GM12878 (cell line): ENCODE data around the gene LILRB4. TPM values are rescaled to one million over a fixed set of nuclear protein-coding genes. Genes with fewer than 3 reads are reported as not detected.
"Not testable (repeated sequence)": the region's sequence is repeated elsewhere in the genome, so short reads cannot be mapped to it uniquely, and the experiment has no call there.

ENCODE experiments used
- ATAC-seq: fragments of 200-7000 bp; cut with Tn5 transposase; 3 replicates; pipeline ENCODE4 v1.9.1; 2020; ENCODE audit warnings: mild to moderate bottlenecking, moderate library complexity
- BruUV-seq: library from RNA; stranded (reverse); fragments of 400-500 nt; replicated peaks from 2 replicates; lab custom pipeline; 2021; lab: Mats Ljungman, UMichigan
- CTCF ChIA-PET: fragments of 300-600 bp; sonication (Branson Sonifier 250); formaldehyde crosslinking; extraction: SDS; loops from one replicate; lab custom pipeline; 2021; ENCODE audit warnings: inconsistent platforms; lab: Yijun Ruan, JAX
- POLR2A ChIA-PET: fragments of 350-600 bp; formaldehyde crosslinking; extraction: SDS; loops from one replicate; lab custom pipeline; 2021; ENCODE audit warnings: inconsistent platforms; lab: Charles Lee
- RAD21 ChIA-PET: fragments of 300-600 bp; sonication (Branson Sonifier 250); formaldehyde crosslinking; loops from one replicate; lab custom pipeline; 2023; ENCODE audit warnings: antibody characterized with exemption; ENCODE audit not compliant: unreplicated experiment; lab: Charles Lee
- SMC1A ChIA-PET: fragments of 300-600 bp; sonication (Branson Sonifier 250); formaldehyde crosslinking; loops from one replicate; lab custom pipeline; 2023; ENCODE audit not compliant: unreplicated experiment, uncharacterized antibody; lab: Charles Lee
- DNase-seq: peaks from one replicate; pipeline ENCODE4 v3.0.0-alpha.2; 2011; ENCODE audit warnings: low read depth, low spot score
- FAIRE-seq: peaks from 3 replicates; lab custom pipeline; 2011; peaks lifted over from hg19 to GRCh38; lab: Jason Lieb, UNC
- H2AFZ ChIP-seq: 2 replicates; pipeline ENCODE4 v1.6.0; 2011; ENCODE audit warnings: low read depth, low read length, control low read depth; ENCODE audit not compliant: control insufficient read depth
- H3K27ac ChIP-seq: 2 replicates; pipeline ENCODE4 v1.5.1; 2011; ENCODE audit warnings: control low read depth; ENCODE audit not compliant: control insufficient read depth, insufficient read depth
- H3K27me3 ChIP-seq, 2 experiments: replicated peaks in 1 of 2; 2 replicates each; pipeline versions ENCODE4 v1.6.0 to v1.6.1; 2011; ENCODE audit warnings: low read length in 1 of 2; ENCODE audit not compliant: control insufficient read depth in 2 of 2, insufficient read depth in 2 of 2
- H3K36me3 ChIP-seq, 2 experiments: 2 replicates each; pipeline ENCODE4 v1.5.1; 2011; ENCODE audit warnings: low read length in 1 of 2; ENCODE audit not compliant: control insufficient read depth in 2 of 2, insufficient read depth in 2 of 2
- H3K4me1 ChIP-seq: 2 replicates; pipeline ENCODE4 v1.6.1; 2011; ENCODE audit warnings: mild to moderate bottlenecking, low read length, moderate library complexity, mixed read lengths; ENCODE audit not compliant: control insufficient read depth, insufficient read depth
- H3K4me2 ChIP-seq: 2 replicates; pipeline ENCODE4 v1.6.0; 2011; ENCODE audit warnings: control low read depth; ENCODE audit not compliant: control insufficient read depth, insufficient read depth
- H3K4me3 ChIP-seq: fragments of 200-600 bp; sonication (generic); 2 replicates; pipeline ENCODE4 v1.5.1; 2016
- H3K79me2 ChIP-seq: 2 replicates; pipeline ENCODE4 v1.6.0; 2011; ENCODE audit warnings: low read length; ENCODE audit not compliant: control insufficient read depth, insufficient read depth
- H3K9ac ChIP-seq: 2 replicates; pipeline ENCODE4 v1.8.0; 2011; ENCODE audit warnings: low read length, control low read depth, mixed read lengths; ENCODE audit not compliant: control insufficient read depth, insufficient read depth
- H3K9me3 ChIP-seq: replicated peaks from 3 replicates; pipeline ENCODE4 v1.5.1; 2011; ENCODE audit warnings: mild to moderate bottlenecking, low read length; ENCODE audit not compliant: control insufficient read depth, insufficient read depth
- H4K20me1 ChIP-seq: 2 replicates; pipeline ENCODE4 v1.6.0; 2011; ENCODE audit not compliant: control insufficient read depth, insufficient read depth
- BHLHE40 ChIP-seq, 2 experiments: fragments of 450-650 bp in 1 of 2; IDR thresholded peaks; 2 replicates each; pipeline ENCODE4 v1.6.1; 2011 to 2017; ENCODE audit warnings: low read depth in 2 of 2, borderline replicate concordance in 1 of 2, improper control_type of control experiment in 1 of 2, low read length in 1 of 2, mild to moderate bottlenecking in 1 of 2
- WGBS: methylation state at CpG from one replicate; pipeline ENCODE4 v1.1.6; 2016; ENCODE audit warnings: low lambda C conversion rate; ENCODE audit not compliant: insufficient replicate concordance, insufficient coverage; ENCODE audit errors: missing lambda C conversion rate; 5-methylcytosine and 5-hydroxymethylcytosine counted together
- in situ Hi-C: fragments of 300-500 bp; cut with MboI; formaldehyde crosslinking; loops from 9 replicates; pipeline ENCODE4 v1.14.3; 2018; ENCODE audit warnings: mixed read lengths
- intact Hi-C: fragments of 100-400 bp; cut with micrococcal nuclease; formaldehyde crosslinking; loops from one replicate; pipeline ENCODE4 v1.14.2; 2022; ENCODE audit not compliant: unreplicated experiment
- microRNA-seq: library from miRNA; unstranded; fragments of <30 nt; microRNA quantifications from one replicate; pipeline ENCODE4, GENCODE V29; 2018
- polyA plus RNA-seq, 11 experiments: library from polyadenylated mRNA; depleted of rRNA in 4 of 11; unstranded in 6 of 11; stranded (reverse) in 5 of 11; fragments of >200 nt; fragmentation: Nextera tagmentation in 4 of 11; fragmentation: Illumina TruSeq in 1 of 11; extraction: Ambion mirVana in 4 of 11; extraction: Trizol in 1 of 11; gene quantifications; 1 replicate in 1 of 11; 2 replicates in 10 of 11; pipeline versions ENCODE4 v1.2.1 to v1.2.3, GENCODE V29; 2011 to 2016; ENCODE audit warnings: inconsistent platforms in 2 of 11, missing spikeins in 2 of 11, low read depth in 1 of 11
- small RNA-seq: library from RNA; depleted of rRNA; stranded (forward); fragments of <200 nt; gene quantifications from one replicate; pipeline ENCODE3, GENCODE V24; 2014
- total RNA-seq, 4 experiments: library from RNA; depleted of rRNA in 3 of 4; stranded (reverse); fragments of >200 nt in 3 of 4; fragmentation: Illumina TruSeq in 1 of 4; extraction: Trizol in 1 of 4; gene quantifications; 2 replicates each; pipeline versions ENCODE4 v1.2.1 to v1.2.3, GENCODE V29; 2013 to 2021

The LILRB4 gene
- total and polyA plus RNA-seq, 10 of the 15 experiments (the other 5 are each of a cell fraction or from before 2014, with no cell fraction given), result 2.0 to 39.8 (median 16.0) TPM

DNA sequence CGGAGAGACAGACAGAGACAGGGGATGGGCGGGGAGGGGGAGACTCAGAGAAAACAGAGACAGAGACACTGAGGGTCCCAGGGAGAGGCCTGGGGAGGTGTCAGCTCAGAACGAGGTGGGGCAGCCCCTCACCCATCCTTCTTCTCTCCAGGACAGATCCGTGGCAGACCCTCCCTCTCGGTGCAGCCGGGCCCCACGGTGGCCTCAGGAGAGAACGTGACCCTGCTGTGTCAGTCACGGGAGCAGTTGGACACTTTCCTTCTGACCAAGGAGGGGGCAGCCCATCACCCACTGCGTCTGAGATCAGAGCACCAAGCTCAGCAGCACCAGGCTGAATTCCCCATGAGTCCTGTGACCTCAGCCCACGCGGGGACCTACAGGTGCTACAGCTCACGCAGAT, 47.2 kb downstream of the LILRB4 start:
- ATAC-seq, DNase-seq, FAIRE-seq, H3K4me3 ChIP-seq, H3K79me2 ChIP-seq, SMC1A ChIA-PET, H3K36me3 ChIP-seq, H3K9me3 ChIP-seq, BruUV-seq, POLR2A ChIA-PET, H3K4me1 ChIP-seq, CTCF ChIA-PET, H3K27ac ChIP-seq, in situ Hi-C loops, H3K4me2 ChIP-seq, H4K20me1 ChIP-seq, H3K27me3 ChIP-seq, H3K9ac ChIP-seq, intact Hi-C loops: not testable (repeated sequence)
- WGBS, result 24% methylated on average over 11 of the region's 13 CpGs
- peak overlapping the region; percentile 7; the same call in 1 of the 2 replicates for H2AFZ ChIP-seq
- TF ChIP-seq BHLHE40 (IDR thresholded peaks at IDR 0.05; ENCODE audit: borderline replicate concordance in 1 of 2, low read depth in 2 of 2, low read length in 1 of 2), result peak in 1 of 2 experiments; percentile 21; a peak in 1 of 4 replicates
- RAD21 ChIA-PET, result interaction anchor here (0.6 kb wide), 1 partner anchor 241 kb away, joined by 4 read pairs; no protein-coding TSS in a partner anchor

Small RNA genes lying within 50 kb of the gene (microRNA-seq; reads per million reads assigned to microRNA genes)
- gene MIR8061, result not detected

Small RNA genes lying within 50 kb of the gene (small RNA-seq; reads per million reads assigned to genes)
- gene AC245036.3 (not detected), gene AC245128.2 (not detected), gene MIR8061 (not detected)

Other genes starting within 250 kb of the LILRB4 start
Only the 7 nearest of the 17 such genes appear.
- gene LILRA2, start 89.2 kb upstream of the LILRB4 start, total RNA-seq (2014; rRNA removed), result 0.38 and 0.51 TPM in 2 replicates
- gene LILRA2, start 89.2 kb upstream of the LILRB4 start, total RNA-seq (2014; rRNA removed; fragmentation: Illumina TruSeq; extraction: Trizol), result 0.40 and 0.60 TPM in 2 replicates
- gene LILRA2, start 89.2 kb upstream of the LILRB4 start, total RNA-seq (2021), result 1.1 and 1.5 TPM in 2 replicates
- 0.10 and 0.20 TPM in 2 replicates for gene LILRA2, start 89.2 kb upstream of the LILRB4 start, polyA plus RNA-seq (2011; rRNA removed)
- 0.13 and 0.91 TPM in 2 replicates for gene LILRA2, start 89.2 kb upstream of the LILRB4 start, polyA plus RNA-seq (2014; fragmentation: Illumina TruSeq; extraction: Trizol)
- under 1 TPM; 0.16 to 0.24 TPM for gene LILRA2, start 89.2 kb upstream of the LILRB4 start, polyA plus RNA-seq (2014; fragmentation: Nextera tagmentation; extraction: Ambion mirVana)
- gene LILRA2, start 89.2 kb upstream of the LILRB4 start, polyA plus RNA-seq (2014; rRNA removed), result 1.1 and 1.8 TPM in 2 replicates
- gene LILRA2, start 89.2 kb upstream of the LILRB4 start, polyA plus RNA-seq (2016; fragmentation: Nextera tagmentation; extraction: Ambion mirVana), result under 1 TPM; 0.43 TPM
- gene LILRA1, start 69.4 kb upstream of the LILRB4 start, total RNA-seq (2014; rRNA removed), result not detected in 2 replicates
- gene LILRA1, start 69.4 kb upstream of the LILRB4 start, total RNA-seq (2014; rRNA removed; fragmentation: Illumina TruSeq; extraction: Trizol), result not detected in 2 replicates
- not detected in 2 replicates for gene LILRA1, start 69.4 kb upstream of the LILRB4 start, total RNA-seq (2021)
- gene LILRA1, start 69.4 kb upstream of the LILRB4 start, polyA plus RNA-seq (2011; rRNA removed), result not detected in 2 replicates
- gene LILRA1, start 69.4 kb upstream of the LILRB4 start, polyA plus RNA-seq (2014; fragmentation: Illumina TruSeq; extraction: Trizol), result 0.04 TPM in 1 of 2 replicates, not detected in the other
- gene LILRA1, start 69.4 kb upstream of the LILRB4 start, polyA plus RNA-seq (2014; fragmentation: Nextera tagmentation; extraction: Ambion mirVana), result not detected
- not detected in 2 replicates for gene LILRA1, start 69.4 kb upstream of the LILRB4 start, polyA plus RNA-seq (2014; rRNA removed)
- not detected for gene LILRA1, start 69.4 kb upstream of the LILRB4 start, polyA plus RNA-seq (2016; fragmentation: Nextera tagmentation; extraction: Ambion mirVana)
- gene LILRB1, start 32.5 kb upstream of the LILRB4 start, total RNA-seq (2014; rRNA removed), result 49.4 and 59.7 TPM in 2 replicates
- gene LILRB1, start 32.5 kb upstream of the LILRB4 start, total RNA-seq (2014; rRNA removed; fragmentation: Illumina TruSeq; extraction: Trizol), result 39.8 and 40.9 TPM in 2 replicates
- gene LILRB1, start 32.5 kb upstream of the LILRB4 start, total RNA-seq (2021), result 61.5 and 70.5 TPM in 2 replicates
- gene LILRB1, start 32.5 kb upstream of the LILRB4 start, polyA plus RNA-seq (2011; rRNA removed), result 36.2 and 66.8 TPM in 2 replicates
- gene LILRB1, start 32.5 kb upstream of the LILRB4 start, polyA plus RNA-seq (2014; fragmentation: Illumina TruSeq; extraction: Trizol), result 30.5 and 56.8 TPM in 2 replicates
- 10 to 100 TPM in 1 of 2 experiments, 1 to 10 TPM in 1; 4.9 to 15.9 TPM for gene LILRB1, start 32.5 kb upstream of the LILRB4 start, polyA plus RNA-seq (2014; fragmentation: Nextera tagmentation; extraction: Ambion mirVana)
- 92.2 and 96.2 TPM in 2 replicates for gene LILRB1, start 32.5 kb upstream of the LILRB4 start, polyA plus RNA-seq (2014; rRNA removed)
- gene LILRB1, start 32.5 kb upstream of the LILRB4 start, polyA plus RNA-seq (2016; fragmentation: Nextera tagmentation; extraction: Ambion mirVana), result 10 to 100 TPM; 41.8 to 43.3 TPM
- not detected in 2 replicates for gene KIR3DL3, start 61.5 kb downstream of the LILRB4 start, total RNA-seq (2014; rRNA removed)
- gene KIR3DL3, start 61.5 kb downstream of the LILRB4 start, total RNA-seq (2014; rRNA removed; fragmentation: Illumina TruSeq; extraction: Trizol), result not detected in 2 replicates
- not detected in 2 replicates for gene KIR3DL3, start 61.5 kb downstream of the LILRB4 start, total RNA-seq (2021)
- not detected in 2 replicates for gene KIR3DL3, start 61.5 kb downstream of the LILRB4 start, polyA plus RNA-seq (2011; rRNA removed)
- gene KIR3DL3, start 61.5 kb downstream of the LILRB4 start, polyA plus RNA-seq (2014; fragmentation: Illumina TruSeq; extraction: Trizol), result not detected in 2 replicates
- not detected for gene KIR3DL3, start 61.5 kb downstream of the LILRB4 start, polyA plus RNA-seq (2014; fragmentation: Nextera tagmentation; extraction: Ambion mirVana)
- not detected in 2 replicates for gene KIR3DL3, start 61.5 kb downstream of the LILRB4 start, polyA plus RNA-seq (2014; rRNA removed)
- gene KIR3DL3, start 61.5 kb downstream of the LILRB4 start, polyA plus RNA-seq (2016; fragmentation: Nextera tagmentation; extraction: Ambion mirVana), result not detected
- not detected in 2 replicates for gene KIR2DL3, start 75.5 kb downstream of the LILRB4 start, total RNA-seq (2014; rRNA removed)
- not detected in 2 replicates for gene KIR2DL3, start 75.5 kb downstream of the LILRB4 start, total RNA-seq (2014; rRNA removed; fragmentation: Illumina TruSeq; extraction: Trizol)
- gene KIR2DL3, start 75.5 kb downstream of the LILRB4 start, total RNA-seq (2021), result not detected in 2 replicates
- 0.33 and 0.45 TPM in 2 replicates for gene KIR2DL3, start 75.5 kb downstream of the LILRB4 start, polyA plus RNA-seq (2011; rRNA removed)
- gene KIR2DL3, start 75.5 kb downstream of the LILRB4 start, polyA plus RNA-seq (2014; fragmentation: Illumina TruSeq; extraction: Trizol), result not detected in 2 replicates
- not detected for gene KIR2DL3, start 75.5 kb downstream of the LILRB4 start, polyA plus RNA-seq (2014; fragmentation: Nextera tagmentation; extraction: Ambion mirVana)
- gene KIR2DL3, start 75.5 kb downstream of the LILRB4 start, polyA plus RNA-seq (2014; rRNA removed), result not detected in 2 replicates
- not detected for gene KIR2DL3, start 75.5 kb downstream of the LILRB4 start, polyA plus RNA-seq (2016; fragmentation: Nextera tagmentation; extraction: Ambion mirVana)
- gene KIR2DL1, start 106.8 kb downstream of the LILRB4 start, total RNA-seq (2014; rRNA removed), result not detected in 2 replicates
- not detected in 2 replicates for gene KIR2DL1, start 106.8 kb downstream of the LILRB4 start, total RNA-seq (2014; rRNA removed; fragmentation: Illumina TruSeq; extraction: Trizol)
- gene KIR2DL1, start 106.8 kb downstream of the LILRB4 start, total RNA-seq (2021), result not detected in 2 replicates
- gene KIR2DL1, start 106.8 kb downstream of the LILRB4 start, polyA plus RNA-seq (2011; rRNA removed), result 0.32 and 0.35 TPM in 2 replicates
- gene KIR2DL1, start 106.8 kb downstream of the LILRB4 start, polyA plus RNA-seq (2014; fragmentation: Illumina TruSeq; extraction: Trizol), result not detected in 2 replicates
- not detected for gene KIR2DL1, start 106.8 kb downstream of the LILRB4 start, polyA plus RNA-seq (2014; fragmentation: Nextera tagmentation; extraction: Ambion mirVana)
- gene KIR2DL1, start 106.8 kb downstream of the LILRB4 start, polyA plus RNA-seq (2014; rRNA removed), result not detected in 2 replicates
- not detected for gene KIR2DL1, start 106.8 kb downstream of the LILRB4 start, polyA plus RNA-seq (2016; fragmentation: Nextera tagmentation; extraction: Ambion mirVana)
- not detected in 2 replicates for gene KIR2DL4, start 140.6 kb downstream of the LILRB4 start, total RNA-seq (2014; rRNA removed)
- not detected in 2 replicates for gene KIR2DL4, start 140.6 kb downstream of the LILRB4 start, total RNA-seq (2014; rRNA removed; fragmentation: Illumina TruSeq; extraction: Trizol)
- not detected in 2 replicates for gene KIR2DL4, start 140.6 kb downstream of the LILRB4 start, total RNA-seq (2021)
- 0.22 and 0.46 TPM in 2 replicates for gene KIR2DL4, start 140.6 kb downstream of the LILRB4 start, polyA plus RNA-seq (2011; rRNA removed)
- not detected in 2 replicates for gene KIR2DL4, start 140.6 kb downstream of the LILRB4 start, polyA plus RNA-seq (2014; fragmentation: Illumina TruSeq; extraction: Trizol)
- gene KIR2DL4, start 140.6 kb downstream of the LILRB4 start, polyA plus RNA-seq (2014; fragmentation: Nextera tagmentation; extraction: Ambion mirVana), result not detected
- gene KIR2DL4, start 140.6 kb downstream of the LILRB4 start, polyA plus RNA-seq (2014; rRNA removed), result not detected in 2 replicates
- not detected for gene KIR2DL4, start 140.6 kb downstream of the LILRB4 start, polyA plus RNA-seq (2016; fragmentation: Nextera tagmentation; extraction: Ambion mirVana)